Karpas-422 (cell line): ENCODE data around the gene TMEM187. TPM values are rescaled to one million over a fixed set of nuclear protein-coding genes. Genes with fewer than 3 reads are reported as not detected.

Source experiments
- DNase-seq: peaks from one replicate; pipeline ENCODE4 v3.0.0-alpha.2; 2015
- H2AFZ ChIP-seq: fragments of 200-600 bp; sonication (generic); 2 replicates; pipeline ENCODE4 v1.6.1; 2014; ENCODE audit warnings: antibody characterized with exemption, low read length, mixed read lengths
- H3K27ac ChIP-seq: fragments of 200-600 bp; sonication (generic); 2 replicates; pipeline ENCODE4 v1.5.1; 2014; ENCODE audit warnings: mild to moderate bottlenecking, low read length, moderate library complexity
- H3K27me3 ChIP-seq: fragments of 200-600 bp; sonication (generic); 2 replicates; pipeline ENCODE4 v1.6.1; 2014; ENCODE audit warnings: low read length, mixed read lengths
- H3K36me3 ChIP-seq: fragments of 200-600 bp; sonication (generic); 2 replicates; pipeline ENCODE4 v1.6.1; 2014; ENCODE audit warnings: low read length, mixed read lengths; ENCODE audit not compliant: insufficient read depth
- H3K4me1 ChIP-seq: fragments of 200-600 bp; sonication (generic); 2 replicates; pipeline ENCODE4 v1.6.1; 2014; ENCODE audit warnings: mild to moderate bottlenecking, low read length, mixed read lengths
- H3K4me2 ChIP-seq: fragments of 200-600 bp; sonication (generic); 2 replicates; pipeline ENCODE4 v1.6.1; 2014; ENCODE audit warnings: low read length, low read depth, mild to moderate bottlenecking; ENCODE audit not compliant: poor library complexity, severe bottlenecking
- H3K4me3 ChIP-seq: fragments of 200-600 bp; sonication (generic); 2 replicates; pipeline ENCODE4 v1.5.1; 2014; ENCODE audit warnings: mild to moderate bottlenecking, antibody characterized with exemption, low read length, mixed read lengths
- H3K79me2 ChIP-seq: fragments of 200-600 bp; sonication (generic); 2 replicates; pipeline ENCODE4 v1.6.1; 2014; ENCODE audit warnings: mild to moderate bottlenecking, low read length, mixed read lengths
- H3K9ac ChIP-seq: fragments of 200-600 bp; sonication (generic); 2 replicates; pipeline ENCODE4 v1.6.0; 2014; ENCODE audit warnings: low read length
- H3K9me2 ChIP-seq: fragments of 200-600 bp; sonication (generic), shearing (Covaris generic); replicated peaks from 2 replicates; pipeline ENCODE4 v1.6.0; 2014; ENCODE audit warnings: mild to moderate bottlenecking, low read length, moderate library complexity; ENCODE audit not compliant: insufficient read depth
- H3K9me3 ChIP-seq: fragments of 300-700, 200-600 bp; sonication (generic); 2 replicates; pipeline ENCODE4 v1.6.1; 2014; ENCODE audit warnings: low read length, mixed read lengths
- H4K20me1 ChIP-seq: fragments of 200-600 bp; sonication (generic); 2 replicates; pipeline ENCODE4 v1.6.1; 2014; ENCODE audit warnings: mild to moderate bottlenecking, antibody characterized with exemption, low read length, low read depth; ENCODE audit not compliant: insufficient read depth
- total RNA-seq: library from RNA; depleted of rRNA; stranded (reverse); fragments of >200 nt; shearing (Covaris generic); gene quantifications from 2 replicates; pipeline ENCODE4 v1.2.3, GENCODE V29; 2014; ENCODE audit warnings: low replicate concordance; rRNA removed

The TMEM187 gene
- 1.5 and 3.9 TPM in 2 replicates for total RNA-seq

GRCh38 chrX:153972368-153973126 lies at the start of gene TMEM187:
Gene TMEM187 (plus strand): TSS chrX:153972754. CDS start chrX:153982063, 9,309 bp downstream.
- peaks cover 31% of the 10 kb centered on the region for H3K4me1 ChIP-seq
- DNase-seq = peak; percentile 97
- H3K4me2 ChIP-seq = peak within 1 kb of the TSS; percentile 90
- no peaks in the 10 kb centered on the region for H3K27me3 ChIP-seq
- no peaks in the 10 kb centered on the region for H3K36me3 ChIP-seq
- no peak within 1 kb of the TSS for H2AFZ ChIP-seq
- H3K9me3 ChIP-seq = no peaks in the 10 kb centered on the region
- peak within 1 kb of the TSS; percentile 87 for H3K4me3 ChIP-seq
- no peaks in the 10 kb centered on the region for H3K9me2 ChIP-seq
- peak within 1 kb of the TSS; percentile 97 for H3K9ac ChIP-seq
- peaks cover 24% of the 10 kb centered on the region for H3K79me2 ChIP-seq
- no peaks in the 10 kb centered on the region for H4K20me1 ChIP-seq
- peak within 1 kb of the TSS; percentile 95 for H3K27ac ChIP-seq

- no peaks in the 10 kb centered on the region for H3K9me3 ChIP-seq
- no peaks in the 10 kb centered on the region for H3K9me2 ChIP-seq
- H3K9ac ChIP-seq = no peak overlapping the region
- H2AFZ ChIP-seq = no peak overlapping the region
- no peak for DNase-seq
- no peaks in the 10 kb centered on the region for H3K27me3 ChIP-seq
- H4K20me1 ChIP-seq = peaks cover 14% of the 10 kb centered on the region; the same call in 1 of the 2 replicates
- peaks cover 33% of the 10 kb centered on the region for H3K4me1 ChIP-seq
- no peak overlapping the region for H3K4me3 ChIP-seq
- H3K36me3 ChIP-seq = no peaks in the 10 kb centered on the region
- no peak overlapping the region for H3K4me2 ChIP-seq
- peaks cover 19% of the 10 kb centered on the region for H3K79me2 ChIP-seq
- no peak overlapping the region for H3K27ac ChIP-seq
These were observed 49.4 kb upstream of the TMEM187 start for GRCh38 chrX:153922932-153923857.

- Histone ChIP-seq H3K4me2 (peak overlapping the region; percentile 78), H3K4me3 (peak overlapping the region; percentile 84), H3K9me3 (no peaks in the 10 kb centered on the region), H3K9ac (peak overlapping the region; percentile 69), H3K9me2 (no peaks in the 10 kb centered on the region), H2AFZ (no peak overlapping the region), H3K27me3 (no peaks in the 10 kb centered on the region), H3K36me3 (no peaks in the 10 kb centered on the region), H3K27ac (peak overlapping the region; percentile 99), H4K20me1 (peaks cover 14% of the 10 kb centered on the region; the same call in 1 of the 2 replicates), H3K4me1 (peaks cover 38% of the 10 kb centered on the region), H3K79me2 (peaks cover 19% of the 10 kb centered on the region)
- peak; percentile 73 for DNase-seq
These were observed 48.2 kb upstream of the TMEM187 start for GRCh38 chrX:153924149-153924861.

GRCh38 chrX:153925387-153925738 lies 47.2 kb upstream of the TMEM187 start:
- Histone ChIP-seq H2AFZ (no peak overlapping the region), H3K79me2 (peaks cover 19% of the 10 kb centered on the region), H3K4me2 (peak overlapping the region; percentile 78)

GRCh38 chrX:153925739-153926551 lies 46.6 kb upstream of the TMEM187 start, which contains the start of gene ARHGAP4:
Gene ARHGAP4 (minus strand): TSS chrX:153926264. CDS start chrX:153926202, 62 bp downstream.
- H3K4me2 ChIP-seq = peak within 1 kb of the TSS; percentile 78
- peak; percentile 88 for DNase-seq
- H2AFZ ChIP-seq = no peak within 1 kb of the TSS
- peaks cover 14% of the 10 kb centered on the region; the same call in 1 of the 2 replicates for H4K20me1 ChIP-seq
- no peaks in the 10 kb centered on the region for H3K9me3 ChIP-seq
- no peaks in the 10 kb centered on the region for H3K27me3 ChIP-seq
- H3K79me2 ChIP-seq = peaks cover 19% of the 10 kb centered on the region
- H3K4me3 ChIP-seq = peak within 1 kb of the TSS; percentile 84
- H3K36me3 ChIP-seq = no peaks in the 10 kb centered on the region
- H3K27ac ChIP-seq = peak within 1 kb of the TSS; percentile 99
- H3K9ac ChIP-seq = peak within 1 kb of the TSS; percentile 95
- no peaks in the 10 kb centered on the region for H3K9me2 ChIP-seq
- H3K4me1 ChIP-seq = peaks cover 48% of the 10 kb centered on the region

More at GRCh38 chrX:153925387-153925738, 47.2 kb upstream of the TMEM187 start:
- Histone ChIP-seq H4K20me1 (peaks cover 14% of the 10 kb centered on the region; the same call in 1 of the 2 replicates), H3K9ac (peak overlapping the region; percentile 95), H3K27me3 (no peaks in the 10 kb centered on the region), H3K36me3 (no peaks in the 10 kb centered on the region), H3K9me3 (no peaks in the 10 kb centered on the region), H3K9me2 (no peaks in the 10 kb centered on the region), H3K27ac (peak overlapping the region; percentile 99), H3K4me3 (peak overlapping the region; percentile 84), H3K4me1 (peaks cover 46% of the 10 kb centered on the region)
- peak; percentile 91 for DNase-seq

GRCh38 chrX:153926552-153926857 lies 46.0 kb upstream of the TMEM187 start:
- peaks cover 12% of the 10 kb centered on the region; the same call in 1 of the 2 replicates for H4K20me1 ChIP-seq
- H3K36me3 ChIP-seq = no peaks in the 10 kb centered on the region
- peak overlapping the region; percentile 78 for H3K4me2 ChIP-seq
- DNase-seq = no peak
- no peaks in the 10 kb centered on the region for H3K27me3 ChIP-seq
- H3K9me2 ChIP-seq = no peaks in the 10 kb centered on the region
- H3K4me3 ChIP-seq = peak overlapping the region; percentile 84; the same call in 1 of the 2 replicates
- no peak overlapping the region for H2AFZ ChIP-seq
- no peaks in the 10 kb centered on the region for H3K9me3 ChIP-seq
- peaks cover 51% of the 10 kb centered on the region for H3K4me1 ChIP-seq
- H3K9ac ChIP-seq = peak overlapping the region; percentile 95
- H3K79me2 ChIP-seq = peaks cover 19% of the 10 kb centered on the region
- H3K27ac ChIP-seq = peak overlapping the region; percentile 99
